Tibial nerve (tissue), 4 donors: Measurements from ENCODE around the gene NYAP2.

Experiments
- EP300 ChIP-seq, 2 donors: sonication (generic); formaldehyde crosslinking; IDR thresholded peaks; one replicate each; pipeline ENCODE4 v1.6.1; 2017; ENCODE audit warnings: antibody characterized with exemption in 2 of 2, mild to moderate bottlenecking in 1 of 2
- POLR2A ChIP-seq, 2 donors: fragments of 450-650 bp; IDR thresholded peaks; one replicate each; pipeline ENCODE4 v1.6.1; 2017; ENCODE audit warnings: antibody characterized with exemption in 2 of 2, mild to moderate bottlenecking in 2 of 2, moderate library complexity in 2 of 2
- TF ChIP-seq, protein P1 (sequence below), 5 experiments: fragments of 200-600 bp in 3 of 5; fragments of 450-650 bp in 2 of 5; sonication (generic) in 3 of 5; IDR thresholded peaks; one replicate each; pipeline ENCODE4 v1.5.1; 2016 to 2019; ENCODE audit warnings: antibody characterized with exemption in 5 of 5, mild to moderate bottlenecking in 3 of 5, moderate library complexity in 2 of 5

DNA sequence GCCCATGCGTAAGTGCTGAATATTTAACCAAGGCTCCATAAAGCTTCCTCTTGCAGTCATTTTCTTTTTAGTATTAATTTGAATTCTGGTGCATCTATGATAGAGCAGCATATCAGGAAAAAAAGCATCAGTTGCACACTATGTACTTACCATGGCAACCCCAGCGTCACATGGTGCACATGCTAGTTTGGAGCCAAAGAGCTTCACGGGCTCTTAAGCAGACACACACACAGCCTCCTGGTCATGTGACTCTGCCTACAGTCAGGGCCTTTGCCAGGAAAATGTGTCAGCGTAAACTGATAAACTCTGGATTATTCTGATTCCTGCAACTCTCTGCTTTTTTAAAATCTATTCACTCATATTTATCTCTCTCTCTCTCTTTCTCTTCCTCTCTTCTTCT, 30.2 kb downstream of the NYAP2 start:
- TF ChIP-seq, protein P1, sequence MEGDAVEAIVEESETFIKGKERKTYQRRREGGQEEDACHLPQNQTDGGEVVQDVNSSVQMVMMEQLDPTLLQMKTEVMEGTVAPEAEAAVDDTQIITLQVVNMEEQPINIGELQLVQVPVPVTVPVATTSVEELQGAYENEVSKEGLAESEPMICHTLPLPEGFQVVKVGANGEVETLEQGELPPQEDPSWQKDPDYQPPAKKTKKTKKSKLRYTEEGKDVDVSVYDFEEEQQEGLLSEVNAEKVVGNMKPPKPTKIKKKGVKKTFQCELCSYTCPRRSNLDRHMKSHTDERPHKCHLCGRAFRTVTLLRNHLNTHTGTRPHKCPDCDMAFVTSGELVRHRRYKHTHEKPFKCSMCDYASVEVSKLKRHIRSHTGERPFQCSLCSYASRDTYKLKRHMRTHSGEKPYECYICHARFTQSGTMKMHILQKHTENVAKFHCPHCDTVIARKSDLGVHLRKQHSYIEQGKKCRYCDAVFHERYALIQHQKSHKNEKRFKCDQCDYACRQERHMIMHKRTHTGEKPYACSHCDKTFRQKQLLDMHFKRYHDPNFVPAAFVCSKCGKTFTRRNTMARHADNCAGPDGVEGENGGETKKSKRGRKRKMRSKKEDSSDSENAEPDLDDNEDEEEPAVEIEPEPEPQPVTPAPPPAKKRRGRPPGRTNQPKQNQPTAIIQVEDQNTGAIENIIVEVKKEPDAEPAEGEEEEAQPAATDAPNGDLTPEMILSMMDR (IDR thresholded peaks at IDR 0.05) = no peak
- TF ChIP-seq EP300 (IDR thresholded peaks at IDR 0.05) (no peak), POLR2A (IDR thresholded peaks at IDR 0.05) (no peak)
